Stimulated activated CD8-positive, alpha-beta memory T cell treated with anti-CD3 and anti-CD28 coated beads, Interleukin-4, amount 100 ng/mL, for 4 hours (primary cell): Measurements from ENCODE around the gene NCBP3.
A peak's percentile ranks its signal among the peaks of the same experiment; 100 is the strongest.

Experiments used
- DNase-seq, 2 donors: peaks; one replicate each; pipeline ENCODE4 v3.0.0-alpha.2; 2020; ENCODE audit warnings: low read depth in 2 of 2, low spot score in 1 of 2

NCBP3 gene, protein sequence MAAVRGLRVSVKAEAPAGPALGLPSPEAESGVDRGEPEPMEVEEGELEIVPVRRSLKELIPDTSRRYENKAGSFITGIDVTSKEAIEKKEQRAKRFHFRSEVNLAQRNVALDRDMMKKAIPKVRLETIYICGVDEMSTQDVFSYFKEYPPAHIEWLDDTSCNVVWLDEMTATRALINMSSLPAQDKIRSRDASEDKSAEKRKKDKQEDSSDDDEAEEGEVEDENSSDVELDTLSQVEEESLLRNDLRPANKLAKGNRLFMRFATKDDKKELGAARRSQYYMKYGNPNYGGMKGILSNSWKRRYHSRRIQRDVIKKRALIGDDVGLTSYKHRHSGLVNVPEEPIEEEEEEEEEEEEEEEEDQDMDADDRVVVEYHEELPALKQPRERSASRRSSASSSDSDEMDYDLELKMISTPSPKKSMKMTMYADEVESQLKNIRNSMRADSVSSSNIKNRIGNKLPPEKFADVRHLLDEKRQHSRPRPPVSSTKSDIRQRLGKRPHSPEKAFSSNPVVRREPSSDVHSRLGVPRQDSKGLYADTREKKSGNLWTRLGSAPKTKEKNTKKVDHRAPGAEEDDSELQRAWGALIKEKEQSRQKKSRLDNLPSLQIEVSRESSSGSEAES

GRCh38 chr17:3845621-3846436 is at the start of gene NCBP3:
Gene NCBP3, minus strand, starts transcription at chr17:3846246. Its CDS starts 23 bp downstream, at chr17:3846223.
- DNase-seq = peak; percentile 73 to 77

- no peak for DNase-seq
These were observed 49.3 kb upstream of the NCBP3 start for GRCh38 chr17:3895354-3895753.

GRCh38 chr17:3894911-3895343 is 48.9 kb upstream of the NCBP3 start:
- no peak for DNase-seq

DNA sequence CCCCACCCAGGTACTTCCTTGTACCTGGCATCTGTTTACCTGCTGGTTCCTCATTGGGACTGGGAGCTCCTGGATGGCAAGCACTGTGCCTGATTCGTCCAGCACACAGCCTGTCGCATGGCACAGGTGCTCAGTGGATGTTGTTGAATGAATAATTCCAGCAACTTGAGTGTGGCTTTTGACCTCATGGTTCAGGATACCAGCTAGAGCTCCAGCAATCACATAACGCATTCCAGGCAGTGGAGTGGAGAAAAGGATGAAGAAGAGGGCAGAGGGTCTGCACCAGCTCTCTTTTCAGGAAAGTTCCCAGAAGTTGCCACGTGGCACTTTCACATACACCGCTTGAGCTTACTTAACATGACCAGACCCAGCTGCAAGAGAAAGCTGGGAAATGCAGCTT is 48.1 kb upstream of the NCBP3 start:
- no peak for DNase-seq

GRCh38 chr17:3893720-3894116 is 47.7 kb upstream of the NCBP3 start:
- DNase-seq = no peak

DNA sequence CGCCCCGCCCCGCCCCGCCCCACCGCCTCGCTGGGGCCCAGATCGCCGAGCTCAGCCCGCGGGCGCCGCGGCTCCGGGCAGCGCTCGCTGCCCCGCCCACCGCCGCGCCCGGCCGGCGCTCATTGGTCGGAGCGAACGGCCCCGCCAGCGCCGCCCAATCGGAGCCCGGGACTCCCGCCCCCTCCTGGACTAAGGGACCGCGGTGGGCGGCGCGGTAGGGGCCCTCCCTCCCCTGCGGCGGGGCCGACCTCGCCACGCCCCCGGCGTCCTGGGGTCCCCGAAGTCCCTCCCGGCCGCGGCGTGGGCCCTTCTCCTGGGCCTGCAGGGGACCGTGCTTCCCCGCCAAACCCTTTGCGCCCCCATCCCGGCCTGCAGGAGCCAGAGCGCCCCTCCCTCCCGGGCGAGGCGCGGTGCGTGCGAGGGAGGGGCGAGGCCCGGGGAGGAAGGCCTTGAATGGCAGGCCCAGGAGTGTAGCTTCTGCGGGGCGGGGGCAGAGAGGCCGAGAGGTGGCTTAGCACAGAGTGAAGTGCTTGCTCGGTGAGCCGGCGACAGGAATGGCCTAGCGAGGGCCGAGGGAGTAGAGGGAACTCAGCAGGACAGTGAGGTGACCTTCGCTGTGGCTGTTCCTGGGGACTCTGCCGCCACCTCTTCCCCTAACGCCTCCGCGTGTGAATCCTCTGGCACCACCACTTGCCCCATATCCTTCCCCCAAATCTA is 47.1 kb upstream of the NCBP3 start, which contains the start of gene CAMKK1:
Gene CAMKK1, minus strand, starts transcription at position 51 of the 717 bp plus-strand sequence. CDS start 7,366 bp downstream, outside the sequence.
- peak; percentile 52 to 76 for DNase-seq

DNA sequence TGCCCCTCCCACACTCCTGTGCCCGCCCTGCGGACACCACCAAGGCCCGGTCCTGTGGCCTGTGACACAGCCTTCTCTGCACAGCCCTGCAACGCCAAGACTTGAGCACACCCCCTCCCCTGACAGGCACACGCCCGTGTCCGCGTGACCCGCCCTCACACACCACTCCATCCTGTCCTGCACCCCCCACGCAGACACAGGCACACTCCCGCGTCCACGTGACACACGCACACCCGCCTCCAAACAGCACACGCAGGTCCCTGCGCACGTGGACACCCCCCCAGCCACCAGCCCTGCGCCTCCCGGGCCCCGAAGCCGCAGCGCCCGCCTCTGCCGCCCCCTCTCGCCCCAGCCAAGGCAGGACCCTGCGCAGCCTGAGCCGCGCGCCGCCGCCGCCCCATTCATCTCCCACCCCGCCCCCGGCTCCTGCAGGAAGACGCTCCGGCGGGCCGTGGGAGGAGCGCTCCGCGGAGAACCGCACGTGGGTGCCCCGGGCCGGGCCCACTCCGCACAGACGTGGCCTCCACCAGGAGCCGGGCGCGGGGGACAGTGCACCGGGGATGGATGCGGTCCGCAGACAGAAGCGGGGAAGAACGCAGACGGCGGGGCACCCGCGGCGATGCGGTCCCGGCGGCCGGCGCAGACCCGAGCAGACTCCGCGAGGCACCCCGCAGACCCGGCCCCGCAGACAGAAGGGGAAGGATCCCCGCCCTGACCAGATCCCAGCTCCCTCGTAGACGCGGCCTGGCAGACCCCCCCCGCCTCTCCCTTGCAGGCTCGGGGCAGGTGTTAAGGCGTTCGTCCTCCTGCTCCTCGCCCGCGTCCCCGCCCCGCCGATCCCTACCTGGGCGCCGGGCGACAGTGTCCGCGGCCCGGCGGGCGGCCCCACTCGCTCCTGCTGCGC is 46.3 kb upstream of the NCBP3 start:
- DNase-seq = peak; percentile 42 to 75

GRCh38 chr17:3891626-3892094 is 45.6 kb upstream of the NCBP3 start:
- no peak for DNase-seq

DNA sequence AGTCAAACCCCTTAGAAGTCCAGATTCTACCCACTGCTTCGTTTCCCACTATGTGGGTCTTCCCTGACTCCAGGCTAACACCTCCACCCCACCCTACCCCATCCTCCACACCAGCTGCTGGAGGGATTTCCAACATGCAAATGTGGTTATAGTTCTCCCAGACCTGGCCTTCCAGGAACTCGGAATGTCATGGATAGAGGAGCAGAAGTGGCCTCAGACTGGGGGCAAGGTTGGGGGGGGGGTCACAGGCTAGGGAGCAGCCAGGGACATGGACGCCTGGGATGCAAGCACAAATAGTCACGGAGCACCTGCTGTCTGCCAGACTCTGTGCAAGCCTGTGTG is 44.8 kb upstream of the NCBP3 start:
- no peak for DNase-seq

GRCh38 chr17:3890082-3890877 is 44.2 kb upstream of the NCBP3 start:
- DNase-seq = no peak

- no peak for DNase-seq
These were observed 43.4 kb upstream of the NCBP3 start for GRCh38 chr17:3889325-3890012.

DNA sequence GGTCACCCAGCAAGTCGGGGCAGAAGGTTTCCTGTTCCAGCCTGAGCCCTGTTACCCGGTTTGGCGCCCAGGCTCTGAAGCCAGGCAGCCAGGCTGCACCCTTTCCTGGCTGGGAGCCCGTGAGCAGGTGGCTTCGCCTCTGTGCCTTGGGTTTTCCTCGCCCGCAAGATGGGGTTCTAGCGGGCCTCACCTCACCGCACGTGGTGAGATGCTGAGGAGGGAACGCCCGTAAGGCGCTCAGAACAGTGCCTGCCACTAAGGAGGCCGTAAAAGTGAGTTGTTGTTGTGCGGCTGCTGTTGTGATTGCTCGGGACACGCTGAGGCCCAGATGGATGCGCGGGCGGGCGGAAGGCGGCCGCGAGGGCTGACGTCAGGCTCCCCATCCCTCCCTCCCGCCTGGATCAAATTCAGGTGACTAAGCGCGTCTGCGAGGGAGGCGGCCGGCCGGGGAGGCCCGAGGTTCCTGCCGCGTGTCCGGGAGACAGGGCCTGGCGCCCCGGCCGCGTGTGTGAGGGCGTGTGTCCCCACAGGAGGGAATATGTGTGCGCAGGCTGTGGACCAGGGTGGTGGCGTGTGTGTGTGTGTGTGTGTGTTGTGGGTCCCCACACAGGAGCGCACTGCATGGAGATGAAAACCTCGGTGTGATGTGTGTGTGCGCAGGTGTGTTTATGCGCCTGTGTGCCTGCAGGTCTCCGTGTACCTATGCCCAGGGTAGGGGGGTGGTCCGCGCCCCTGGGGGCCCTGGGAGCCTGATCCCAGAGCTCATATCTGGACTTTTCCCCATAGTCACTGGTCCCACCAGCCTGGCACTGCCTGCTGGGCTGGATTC is 42.5 kb upstream of the NCBP3 start:
- no peak for DNase-seq

GRCh38 chr17:3887804-3888203 is 41.8 kb upstream of the NCBP3 start:
- DNase-seq = no peak

DNA sequence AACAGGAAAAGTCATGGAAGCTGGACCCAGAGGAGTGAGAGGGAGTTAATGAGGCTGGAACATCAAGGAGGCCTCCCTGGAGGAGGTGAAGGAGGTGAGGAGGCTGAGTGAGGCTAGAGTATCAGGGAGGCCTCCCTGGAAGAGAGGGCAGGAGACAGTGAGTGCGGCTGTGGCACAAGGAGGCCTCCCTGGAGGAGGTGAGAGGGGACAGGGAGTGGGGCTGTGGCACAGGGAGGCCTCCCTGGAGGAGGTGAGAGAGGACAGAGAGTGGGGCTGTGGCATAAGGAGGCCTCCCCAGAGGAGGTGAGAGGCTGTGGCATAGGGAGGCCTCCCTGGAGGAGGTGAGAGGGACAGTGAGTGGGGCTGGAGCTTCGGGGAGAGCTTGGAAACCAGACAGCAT is 41.3 kb upstream of the NCBP3 start:
- no peak for DNase-seq

- no peak for DNase-seq
These were observed 40.7 kb upstream of the NCBP3 start for GRCh38 chr17:3886776-3887175.

- no peak for DNase-seq
These were observed 39.9 kb upstream of the NCBP3 start for GRCh38 chr17:3885970-3886369.

GRCh38 chr17:3885271-3885670 is 39.2 kb upstream of the NCBP3 start:
- no peak for DNase-seq

DNA sequence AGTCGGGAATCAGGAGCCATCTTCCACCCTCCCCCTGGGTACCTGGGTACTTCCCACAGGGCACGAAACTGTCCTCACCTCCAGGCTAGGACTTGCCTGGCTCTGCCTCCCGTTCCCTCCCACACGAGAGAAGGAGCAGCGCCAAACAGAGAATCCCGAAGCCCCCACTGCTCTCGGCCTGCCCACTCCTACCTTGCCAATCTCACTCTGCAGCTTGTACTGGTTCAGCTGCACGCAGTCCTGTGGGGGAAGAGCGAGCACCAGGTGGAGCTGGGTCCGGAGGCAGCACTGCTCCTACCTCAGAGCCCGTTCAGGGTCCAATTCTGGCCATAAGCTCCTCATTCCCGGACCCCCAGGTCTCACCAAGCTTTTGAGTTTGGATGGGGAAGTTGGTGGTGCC is 38.1 kb upstream of the NCBP3 start:
- no peak for DNase-seq
